Fibroblast of gingiva (primary cell): ENCODE measurements around the gene SINHCAF.

Experiments used
- DNase-seq: peaks from one replicate; pipeline ENCODE4 v3.0.0-alpha.2; 2011; ENCODE audit warnings: low read depth

SINHCAF gene

DNA sequence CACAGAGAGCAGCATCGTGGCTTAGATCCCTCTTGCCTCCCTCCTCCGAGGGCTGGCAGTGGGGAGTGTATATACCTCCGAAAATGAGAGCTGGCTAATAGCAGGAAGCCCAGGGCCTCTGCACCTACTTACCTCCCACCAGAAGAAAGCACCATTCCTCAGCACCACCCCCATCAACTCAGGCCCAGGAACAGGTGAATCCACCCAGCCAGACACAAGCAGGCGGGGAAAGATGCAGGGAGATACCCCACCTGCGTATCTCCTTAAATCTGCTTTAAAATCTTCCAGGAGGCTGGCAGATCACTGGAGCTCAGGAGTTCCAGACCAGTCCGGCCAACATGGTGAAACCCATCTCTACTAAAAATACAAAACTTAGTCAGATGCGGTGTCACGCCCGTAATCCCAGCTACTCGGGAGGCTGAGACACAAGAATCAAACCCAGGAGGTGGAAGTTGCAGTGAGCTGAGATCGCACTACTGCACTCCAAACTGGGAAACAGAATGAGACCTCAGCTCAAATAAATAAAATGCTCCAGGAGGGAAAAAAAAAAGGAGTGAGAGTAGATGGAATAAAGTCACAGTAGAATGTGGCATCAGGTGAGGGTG is 93.5 kb downstream of the SINHCAF start:
- DNase-seq, result no peak

DNA sequence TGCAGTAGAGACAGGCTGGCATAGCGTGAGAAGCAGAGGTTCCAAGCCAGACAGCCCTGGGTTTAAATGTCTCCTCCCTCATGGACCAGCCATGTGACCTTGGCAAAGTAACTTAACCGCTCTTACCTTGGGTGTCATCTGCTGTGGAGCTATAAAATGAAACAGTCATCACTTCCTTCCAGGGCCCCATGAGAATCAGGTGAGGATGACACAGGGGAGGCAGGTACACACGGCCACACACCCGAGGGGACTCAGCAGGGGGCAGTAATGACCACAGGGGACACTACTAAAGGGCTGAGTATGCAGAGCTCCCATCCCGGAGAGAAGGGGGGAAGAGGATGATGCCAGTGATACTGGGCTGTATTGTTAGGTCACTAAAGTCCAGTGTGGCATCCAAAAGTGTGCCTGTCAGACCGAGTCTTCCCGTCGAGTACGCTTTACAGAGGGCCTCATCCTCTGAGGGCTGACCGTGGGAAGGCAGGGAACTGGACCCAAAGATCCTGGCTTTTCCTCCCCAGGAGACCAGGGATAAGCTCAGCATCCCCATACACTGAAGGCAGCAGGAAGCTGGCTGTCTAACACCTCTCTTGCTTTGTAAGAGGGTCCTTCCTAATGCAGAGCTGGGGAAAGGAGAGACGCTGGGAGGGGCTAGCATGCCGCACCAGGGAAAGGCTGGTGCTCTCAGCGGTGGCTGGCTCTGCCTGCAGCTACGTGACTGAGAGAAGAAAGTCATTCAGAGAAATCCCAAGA is 94.2 kb downstream of the SINHCAF start:
- DNase-seq, result no peak
